Measurements from ENCODE around the gene CHST1. TPM values are rescaled to one million over a fixed set of nuclear protein-coding genes. Genes with fewer than 3 reads are reported as not detected.

The CHST1 gene
- polyA plus RNA-seq, 2 of the 4 experiments (the other 2 are of a cell fraction) = 0.40 to 0.89 TPM

- H3K27ac ChIP-seq = no peak overlapping the region
- H3K9me3 ChIP-seq = no peaks in the 10 kb centered on the region
- ATAC-seq = no peak
- H3K4me3 ChIP-seq = no peak overlapping the region
- WGBS (ENCODE audit: missing lambda C conversion rate) = 26% methylated on average over 8 of the region's 8 CpGs
- CTCF ChIA-PET = interaction anchor here (1.1 to 1.8 kb wide), 3 partner anchors 9 to 365 kb away, joined by 3 to 4 read pairs (median 4); no protein-coding TSS in a partner anchor
- FAIRE-seq = no peak
- TF ChIP-seq CBX2 (IDR thresholded peaks at IDR 0.05; ENCODE audit: borderline replicate concordance, low read depth) (no peak), HOXA7 (CRISPR knock-in tag; IDR thresholded peaks at IDR 0.05) (no peak), E2F6 (IDR thresholded peaks at IDR 0.05; ENCODE audit: borderline replicate concordance, low read depth) (no peak), BCL3 (IDR thresholded peaks at IDR 0.05) (no peak), RFX5 (IDR thresholded peaks at IDR 0.05) (no peak), TP53 (CRISPR knock-in tag; IDR thresholded peaks at IDR 0.05) (no peak), RNF2 (IDR thresholded peaks at IDR 0.05; ENCODE audit: borderline replicate concordance, low read depth) (no peak), BHLHE40 (IDR thresholded peaks at IDR 0.05; ENCODE audit: low read depth, low read length) (no peak), FOSB (CRISPR knock-in tag; IDR thresholded peaks at IDR 0.05) (no peak), MYC (IDR thresholded peaks at IDR 0.05; ENCODE audit: borderline replicate concordance, low read length) (no peak), CTCF (IDR thresholded peaks at IDR 0.05) (no peak), CBX8 (IDR thresholded peaks at IDR 0.05) (no peak), HOXB5 (CRISPR knock-in tag; IDR thresholded peaks at IDR 0.05) (no peak), HEYL (CRISPR knock-in tag; IDR thresholded peaks at IDR 0.05) (no peak), POLR2A (IDR thresholded peaks at IDR 0.05; ENCODE audit: low read length) (no peak), FOXS1 (CRISPR knock-in tag; IDR thresholded peaks at IDR 0.05) (no peak), RCOR1 (IDR thresholded peaks at IDR 0.05; ENCODE audit: low read depth, low read length) (no peak), MAZ (IDR thresholded peaks at IDR 0.05; ENCODE audit: borderline replicate concordance, low read depth, low read length) (no peak), EHMT2 (IDR thresholded peaks at IDR 0.05; ENCODE audit: low read depth) (no peak)
- no peaks in the 10 kb centered on the region for H3K4me1 ChIP-seq
- POLR2A ChIA-PET = no interaction called here
- no peak overlapping the region for H3K4me2 ChIP-seq
- no peak for DNase-seq (ENCODE audit: low read depth in 1 of 2, low spot score in 1 of 2)
Observed at GRCh38 chr11:45616802-45617549, 48.4 kb downstream of the CHST1 start.

GRCh38 chr11:45615182-45615792 lies 50.1 kb downstream of the CHST1 start:
- FAIRE-seq (no peak), DNase-seq (ENCODE audit: low read depth in 1 of 2, low spot score in 1 of 2) (no peak), ATAC-seq (no peak)
- CTCF ChIA-PET = interaction anchor here (2.6 kb wide), 1 partner anchor 12 kb away, joined by 5 read pairs; no protein-coding TSS in a partner anchor
- no peak overlapping the region for H3K27ac ChIP-seq
- no peak overlapping the region for H3K4me3 ChIP-seq
- POLR2A ChIA-PET = no interaction called here
- H3K4me2 ChIP-seq = no peak overlapping the region
- H3K9me3 ChIP-seq = no peaks in the 10 kb centered on the region
- 8% methylated on average over 4 of the region's 4 CpGs for WGBS (ENCODE audit: missing lambda C conversion rate)
- no peaks in the 10 kb centered on the region for H3K4me1 ChIP-seq
- TF ChIP-seq ESRRA (IDR thresholded peaks at IDR 0.05; ENCODE audit: borderline replicate concordance, low read length) (no peak), CHD2 (IDR thresholded peaks at IDR 0.05; ENCODE audit: low read length, partially characterized antibody) (no peak), SMC3 (IDR thresholded peaks at IDR 0.05) (no peak), ZC3H11A (IDR thresholded peaks at IDR 0.05) (no peak), PHF8 (IDR thresholded peaks at IDR 0.05; ENCODE audit: borderline replicate concordance, low read depth) (no peak), REST (IDR thresholded peaks at IDR 0.05) (no peak), RNF2 (IDR thresholded peaks at IDR 0.05; ENCODE audit: borderline replicate concordance, low read depth) (no peak), FOSL2 (IDR thresholded peaks at IDR 0.05) (no peak), FOSL2 (CRISPR knock-in tag; IDR thresholded peaks at IDR 0.05) (no peak), ATOH8 (CRISPR knock-in tag; IDR thresholded peaks at IDR 0.05; ENCODE audit: low read depth) (no peak), USF2 (IDR thresholded peaks at IDR 0.05) (no peak)
